Measurements from ENCODE around the gene HARS1. TPM values are rescaled to one million over a fixed set of nuclear protein-coding genes. Genes with fewer than 3 reads are reported as not detected.

Gene HARS1
- total RNA-seq, 1 experiment from 2014 or later = 76.4 TPM

DNA sequence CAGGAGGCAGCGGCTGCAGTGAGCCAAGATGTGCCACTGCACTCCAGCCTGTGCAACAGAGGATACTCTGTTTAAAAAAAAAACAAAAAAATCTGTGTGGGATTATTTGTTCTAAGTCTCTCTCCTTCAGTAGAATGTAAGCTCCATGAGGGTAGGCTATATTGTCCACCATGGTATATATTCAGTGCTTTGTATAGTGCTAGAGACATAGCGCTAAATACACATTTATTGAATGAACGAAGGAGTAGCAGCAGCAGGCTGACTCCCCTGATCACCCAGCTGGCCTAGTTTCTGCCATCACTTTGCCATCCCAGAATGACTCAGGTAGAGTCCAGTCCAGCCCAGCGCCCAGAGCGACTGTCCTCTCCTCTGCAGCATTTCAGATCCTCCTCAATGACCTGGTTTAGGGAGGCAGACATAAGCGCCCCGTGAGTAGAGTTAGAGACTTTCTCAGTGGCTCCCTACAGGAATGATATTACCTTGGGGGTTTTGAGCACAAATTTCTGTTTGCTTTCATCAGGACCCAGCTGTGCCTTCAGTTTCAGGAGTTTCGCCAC lies 716 bp downstream of the HARS1 start:
- in situ Hi-C loops (cut with HindIII; ENCODE audit: low pct_unique_long_range_greater_than_20kb, low sequenced_read_pairs) (no loop called here), intact Hi-C loops (cut with micrococcal nuclease; ENCODE audit: unreplicated experiment) (no loop called here)
- H3K9me3 ChIP-seq (ENCODE audit: control insufficient read depth, insufficient read depth, low read depth, low read length) = no peaks in the 10 kb centered on the region
- ChIA-PET POLR2A (interaction anchor here (0.6 to 1.0 kb wide), 3 partner anchors 8 to 20 kb away, joined by 3 to 4 read pairs (median 3); no protein-coding TSS in a partner anchor), CTCF (no interaction called here)
- H3K4me3 ChIP-seq (ENCODE audit: low read depth in 2 of 2, low read length in 2 of 2) = peak overlapping the region; percentile 86 to 98
- peaks cover 37% of the 10 kb centered on the region for H3K36me3 ChIP-seq (ENCODE audit: control insufficient read depth, insufficient read depth, low read length)
- H3K4me1 ChIP-seq (ENCODE audit: control insufficient read depth, insufficient read depth, low read length) = peaks cover 3% of the 10 kb centered on the region
- no peaks in the 10 kb centered on the region for H3K27me3 ChIP-seq (ENCODE audit: control insufficient read depth, insufficient read depth, low read length)
- peak overlapping the region; percentile 94 for H3K27ac ChIP-seq (ENCODE audit: low read length)
- TF ChIP-seq SIN3A (IDR thresholded peaks at IDR 0.05; ENCODE audit: borderline replicate concordance, insufficient read depth, low read depth, low read length) (no peak), TCF7L2 (IDR thresholded peaks at IDR 0.05; ENCODE audit: low read depth, low read length) (no peak), POLR2AphosphoS5 (IDR thresholded peaks at IDR 0.05; ENCODE audit: low read depth, low read length) (no peak)
- TF ChIP-seq, protein P1, sequence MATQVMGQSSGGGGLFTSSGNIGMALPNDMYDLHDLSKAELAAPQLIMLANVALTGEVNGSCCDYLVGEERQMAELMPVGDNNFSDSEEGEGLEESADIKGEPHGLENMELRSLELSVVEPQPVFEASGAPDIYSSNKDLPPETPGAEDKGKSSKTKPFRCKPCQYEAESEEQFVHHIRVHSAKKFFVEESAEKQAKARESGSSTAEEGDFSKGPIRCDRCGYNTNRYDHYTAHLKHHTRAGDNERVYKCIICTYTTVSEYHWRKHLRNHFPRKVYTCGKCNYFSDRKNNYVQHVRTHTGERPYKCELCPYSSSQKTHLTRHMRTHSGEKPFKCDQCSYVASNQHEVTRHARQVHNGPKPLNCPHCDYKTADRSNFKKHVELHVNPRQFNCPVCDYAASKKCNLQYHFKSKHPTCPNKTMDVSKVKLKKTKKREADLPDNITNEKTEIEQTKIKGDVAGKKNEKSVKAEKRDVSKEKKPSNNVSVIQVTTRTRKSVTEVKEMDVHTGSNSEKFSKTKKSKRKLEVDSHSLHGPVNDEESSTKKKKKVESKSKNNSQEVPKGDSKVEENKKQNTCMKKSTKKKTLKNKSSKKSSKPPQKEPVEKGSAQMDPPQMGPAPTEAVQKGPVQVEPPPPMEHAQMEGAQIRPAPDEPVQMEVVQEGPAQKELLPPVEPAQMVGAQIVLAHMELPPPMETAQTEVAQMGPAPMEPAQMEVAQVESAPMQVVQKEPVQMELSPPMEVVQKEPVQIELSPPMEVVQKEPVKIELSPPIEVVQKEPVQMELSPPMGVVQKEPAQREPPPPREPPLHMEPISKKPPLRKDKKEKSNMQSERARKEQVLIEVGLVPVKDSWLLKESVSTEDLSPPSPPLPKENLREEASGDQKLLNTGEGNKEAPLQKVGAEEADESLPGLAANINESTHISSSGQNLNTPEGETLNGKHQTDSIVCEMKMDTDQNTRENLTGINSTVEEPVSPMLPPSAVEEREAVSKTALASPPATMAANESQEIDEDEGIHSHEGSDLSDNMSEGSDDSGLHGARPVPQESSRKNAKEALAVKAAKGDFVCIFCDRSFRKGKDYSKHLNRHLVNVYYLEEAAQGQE (IDR thresholded peaks at IDR 0.05; ENCODE audit: insufficient read depth in 1 of 2, low read depth in 2 of 2, low read length in 1 of 2) = no peak
- TF ChIP-seq, protein P2, sequence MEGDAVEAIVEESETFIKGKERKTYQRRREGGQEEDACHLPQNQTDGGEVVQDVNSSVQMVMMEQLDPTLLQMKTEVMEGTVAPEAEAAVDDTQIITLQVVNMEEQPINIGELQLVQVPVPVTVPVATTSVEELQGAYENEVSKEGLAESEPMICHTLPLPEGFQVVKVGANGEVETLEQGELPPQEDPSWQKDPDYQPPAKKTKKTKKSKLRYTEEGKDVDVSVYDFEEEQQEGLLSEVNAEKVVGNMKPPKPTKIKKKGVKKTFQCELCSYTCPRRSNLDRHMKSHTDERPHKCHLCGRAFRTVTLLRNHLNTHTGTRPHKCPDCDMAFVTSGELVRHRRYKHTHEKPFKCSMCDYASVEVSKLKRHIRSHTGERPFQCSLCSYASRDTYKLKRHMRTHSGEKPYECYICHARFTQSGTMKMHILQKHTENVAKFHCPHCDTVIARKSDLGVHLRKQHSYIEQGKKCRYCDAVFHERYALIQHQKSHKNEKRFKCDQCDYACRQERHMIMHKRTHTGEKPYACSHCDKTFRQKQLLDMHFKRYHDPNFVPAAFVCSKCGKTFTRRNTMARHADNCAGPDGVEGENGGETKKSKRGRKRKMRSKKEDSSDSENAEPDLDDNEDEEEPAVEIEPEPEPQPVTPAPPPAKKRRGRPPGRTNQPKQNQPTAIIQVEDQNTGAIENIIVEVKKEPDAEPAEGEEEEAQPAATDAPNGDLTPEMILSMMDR (IDR thresholded peaks at IDR 0.05) = no peak
- TSS peak; percentile 85 for BruUV-seq (replicated peaks)
- no peak for DNase-seq (ENCODE audit: low read depth, low spot score)
- ATAC-seq = no peak

- H3K4me3 ChIP-seq (ENCODE audit: low read depth in 2 of 2, low read length in 2 of 2) = no peak overlapping the region
- POLR2A ChIA-PET = no interaction called here
- no peaks in the 10 kb centered on the region for H3K4me1 ChIP-seq (ENCODE audit: control insufficient read depth, insufficient read depth, low read length)
- no peak overlapping the region for H3K27ac ChIP-seq (ENCODE audit: low read length)
- in situ Hi-C loops (cut with HindIII; ENCODE audit: low pct_unique_long_range_greater_than_20kb, low sequenced_read_pairs) (no loop called here), intact Hi-C loops (cut with micrococcal nuclease; ENCODE audit: unreplicated experiment) (no loop called here)
- ATAC-seq = no peak
- DNase-seq (ENCODE audit: low read depth, low spot score) = no peak
- no peaks in the 10 kb centered on the region for H3K27me3 ChIP-seq (ENCODE audit: control insufficient read depth, insufficient read depth, low read length)
- TF ChIP-seq, protein P1 (IDR thresholded peaks at IDR 0.05; ENCODE audit: insufficient read depth in 1 of 2, low read depth in 2 of 2, low read length in 1 of 2) = no peak
- TF ChIP-seq TCF7L2 (IDR thresholded peaks at IDR 0.05; ENCODE audit: low read depth, low read length) = no peak
- TF ChIP-seq, protein P2 (IDR thresholded peaks at IDR 0.05) = no peak
- no peak for TF ChIP-seq POLR2AphosphoS5 (IDR thresholded peaks at IDR 0.05; ENCODE audit: low read depth, low read length)
- TF ChIP-seq SIN3A (IDR thresholded peaks at IDR 0.05; ENCODE audit: borderline replicate concordance, insufficient read depth, low read depth, low read length) = no peak
- H3K36me3 ChIP-seq (ENCODE audit: control insufficient read depth, insufficient read depth, low read length) = peaks cover 18% of the 10 kb centered on the region
- no peaks in the 10 kb centered on the region for H3K9me3 ChIP-seq (ENCODE audit: control insufficient read depth, insufficient read depth, low read depth, low read length)
- BruUV-seq (replicated peaks) = no TSS peak
- CTCF ChIA-PET = no interaction called here
Observed at GRCh38 chr5:140678993-140679392, 12.2 kb downstream of the HARS1 start.
